A549 treated with RU486 at 1 μM for 4 hours (cell line): Measurements from ENCODE around the gene SRRM1. TPM values are rescaled to one million over a fixed set of nuclear protein-coding genes. Genes with fewer than 3 reads are reported as not detected.

Experiments used
- total RNA-seq: library from RNA; stranded (reverse); fragments of 200-300 nt; extraction: Qiagen RNA extraction; gene quantifications from 5 replicates; pipeline ENCODE4 v1.2.3, GENCODE V29; 2022; ENCODE audit warnings: low read depth

The SRRM1 gene
- total RNA-seq: 33.4 to 61.1 TPM (median 44.8 TPM) in 5 replicates

GRCh38 chr1:24642481-24643362, at the start of gene SRRM1:
SRRM1 (plus strand) TSS chr1:24643302; CDS start chr1:24643327, 25 bp downstream.

Other genes with a start within 250 kb of the SRRM1 start
- gene STPG1, start 229.5 kb upstream of the SRRM1 start, total RNA-seq: 5.1 to 6.8 TPM (median 6.7 TPM) in 5 replicates
- 5.1 to 7.9 TPM (median 6.5 TPM) in 5 replicates for gene NIPAL3, start 227.5 kb upstream of the SRRM1 start, total RNA-seq
- gene RCAN3, start 140.5 kb upstream of the SRRM1 start, total RNA-seq: 10.3 to 14.1 TPM (median 13.8 TPM) in 5 replicates
- 0.05 to 0.07 TPM (median 0.06 TPM) in 3 of 5 replicates, not detected in the others for gene NCMAP, start 87.2 kb upstream of the SRRM1 start, total RNA-seq
- gene CLIC4, start 102.1 kb downstream of the SRRM1 start, total RNA-seq: 22.3 to 39.1 TPM (median 38.1 TPM) in 5 replicates